T47D (cell line): ENCODE measurements around the gene CAMK2D.

ENCODE experiments used
- DNase-seq, 2 experiments: peaks; one replicate each; pipeline versions ENCODE4 v3.0.0 to v3.0.0-alpha.2; 2011 to 2012; ENCODE audit warnings: low read depth in 1 of 2, low spot score in 1 of 2
- JUND ChIP-seq: IDR thresholded peaks from 2 replicates; pipeline ENCODE4 v1.6.1; 2012; ENCODE audit warnings: low read depth
- in situ Hi-C: cut with HindIII; loops from 2 replicates; pipeline ENCODE4 v1.10.0; 2016; ENCODE audit warnings: low sequenced_read_pairs, low pct_unique_long_range_greater_than_20kb

CAMK2D gene

GRCh38 chr4:113511944-113512343, 249.6 kb downstream of the CAMK2D start:
- in situ Hi-C loops, result no loop called here
- no peak for TF ChIP-seq JUND
- no peak for DNase-seq

GRCh38 chr4:113509851-113510250, 251.7 kb downstream of the CAMK2D start:
- in situ Hi-C loops, result no loop called here
- TF ChIP-seq JUND, result no peak
- DNase-seq, result no peak

GRCh38 chr4:113505044-113505443, 256.5 kb downstream of the CAMK2D start:
- DNase-seq, result no peak
- no peak for TF ChIP-seq JUND
- in situ Hi-C loops, result no loop called here

- no peak for TF ChIP-seq JUND
- in situ Hi-C loops, result no loop called here
- DNase-seq, result no peak
Observed at GRCh38 chr4:113504422-113504821, 257.1 kb downstream of the CAMK2D start.

- no peak for DNase-seq
- no peak for TF ChIP-seq JUND
- in situ Hi-C loops, result no loop called here
Observed at GRCh38 chr4:113503691-113504090, 257.8 kb downstream of the CAMK2D start.

GRCh38 chr4:113502906-113503305, 258.6 kb downstream of the CAMK2D start:
- no peak for DNase-seq
- in situ Hi-C loops, result no loop called here
- no peak for TF ChIP-seq JUND

GRCh38 chr4:113502476-113502875, 259.1 kb downstream of the CAMK2D start:
- in situ Hi-C loops, result no loop called here
- no peak for DNase-seq
- no peak for TF ChIP-seq JUND

GRCh38 chr4:113500424-113500823, 261.1 kb downstream of the CAMK2D start:
- in situ Hi-C loops, result no loop called here
- no peak for DNase-seq
- no peak for TF ChIP-seq JUND

GRCh38 chr4:113499696-113500095, 261.8 kb downstream of the CAMK2D start:
- DNase-seq, result no peak
- no peak for TF ChIP-seq JUND
- in situ Hi-C loops, result no loop called here

- DNase-seq, result no peak
- in situ Hi-C loops, result no loop called here
- no peak for TF ChIP-seq JUND
Observed at GRCh38 chr4:113499166-113499565, 262.4 kb downstream of the CAMK2D start.

GRCh38 chr4:113497154-113497884, 264.2 kb downstream of the CAMK2D start:
- TF ChIP-seq JUND, result no peak
- no peak for DNase-seq
- in situ Hi-C loops, result no loop called here

GRCh38 chr4:113496698-113497097, 264.8 kb downstream of the CAMK2D start:
- in situ Hi-C loops, result no loop called here
- TF ChIP-seq JUND, result no peak
- DNase-seq, result no peak

GRCh38 chr4:113495790-113496189, 265.7 kb downstream of the CAMK2D start:
- no peak for DNase-seq
- no peak for TF ChIP-seq JUND
- in situ Hi-C loops, result no loop called here

- in situ Hi-C loops, result no loop called here
Observed at GRCh38 chr4:113483131-113483530, 278.4 kb downstream of the CAMK2D start.

More at GRCh38 chr4:113483131-113483530, 278.4 kb downstream of the CAMK2D start:
- DNase-seq, result no peak
- TF ChIP-seq JUND, result no peak
